GDM1 (cell line): ENCODE results near the gene SORBS2.

Experiments used
- DNase-seq: peaks from one replicate; lab custom pipeline; 2025; lab: John Stamatoyannopoulos, UW

The SORBS2 gene

GRCh38 chr4:185677637-185678314 lies 134.2 kb downstream of the SORBS2 start:
- DNase-seq = no peak

GRCh38 chr4:185672618-185673017 lies 139.4 kb downstream of the SORBS2 start:
- DNase-seq = no peak

DNA sequence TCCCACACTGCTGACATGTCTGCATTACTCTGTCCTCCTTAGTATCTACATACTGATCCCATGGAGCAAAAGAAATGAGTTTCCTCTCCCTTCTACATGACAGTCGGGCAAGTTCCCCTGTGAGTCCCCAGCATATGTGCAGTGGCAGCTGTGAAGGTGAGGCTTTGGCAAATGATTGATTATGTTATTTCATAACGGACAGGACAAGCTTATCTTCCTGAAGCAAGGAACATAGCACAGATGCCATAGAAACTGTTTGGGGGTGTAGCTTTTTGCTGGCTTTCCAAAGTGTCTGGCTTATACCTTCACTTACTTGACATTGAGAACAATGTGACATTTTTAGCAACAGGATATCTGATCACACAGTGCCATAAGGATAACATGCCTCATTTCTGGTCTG lies 139.8 kb downstream of the SORBS2 start:
- no peak for DNase-seq

GRCh38 chr4:185671496-185671895 lies 140.5 kb downstream of the SORBS2 start:
- no peak for DNase-seq

- DNase-seq = no peak
Measured at GRCh38 chr4:185671066-185671465, 140.9 kb downstream of the SORBS2 start.

GRCh38 chr4:185669288-185669687 lies 142.7 kb downstream of the SORBS2 start:
- DNase-seq = no peak

DNA sequence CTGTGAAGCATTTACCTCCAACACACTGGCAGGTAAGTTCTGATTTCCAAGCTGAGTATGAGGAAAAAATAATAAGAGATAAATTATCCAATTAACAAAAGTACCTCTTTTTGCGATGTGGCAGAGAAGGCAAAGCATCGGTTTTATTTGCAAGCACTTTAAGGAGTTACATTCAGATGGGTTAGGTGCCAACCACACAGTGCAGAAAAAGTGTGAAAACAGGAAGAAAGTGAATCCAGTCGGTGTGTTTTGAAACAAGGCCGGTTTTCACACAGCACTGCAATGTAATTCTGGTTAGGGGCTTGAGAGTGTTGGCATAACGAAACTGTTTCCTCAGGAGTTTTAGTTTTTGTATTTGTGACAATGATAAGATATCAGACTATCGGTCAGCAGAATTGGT lies 145.8 kb downstream of the SORBS2 start:
- no peak for DNase-seq

- DNase-seq = no peak
Measured at GRCh38 chr4:185665655-185666054, 146.3 kb downstream of the SORBS2 start.

DNA sequence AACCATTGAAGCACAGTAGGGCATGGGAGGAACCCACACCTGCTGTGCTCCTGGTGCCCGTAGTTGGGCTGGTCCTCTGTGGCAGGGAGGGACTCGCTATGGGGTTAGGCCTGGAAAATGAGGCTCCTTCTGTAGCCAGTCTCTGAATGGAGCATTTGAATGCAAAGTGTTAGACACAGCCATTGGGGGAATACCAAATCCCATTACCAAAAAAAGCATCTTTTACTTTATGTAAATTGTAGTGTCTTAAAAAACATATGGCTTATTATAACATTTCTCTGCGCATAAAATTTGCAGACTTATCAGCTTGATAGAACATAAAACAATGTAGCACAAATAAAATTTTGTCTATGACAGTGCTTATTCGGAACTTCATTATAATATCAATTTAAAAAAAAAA lies 147.5 kb downstream of the SORBS2 start:
- DNase-seq = no peak

GRCh38 chr4:185662030-185662778 lies 149.8 kb downstream of the SORBS2 start:
- no peak for DNase-seq

DNA sequence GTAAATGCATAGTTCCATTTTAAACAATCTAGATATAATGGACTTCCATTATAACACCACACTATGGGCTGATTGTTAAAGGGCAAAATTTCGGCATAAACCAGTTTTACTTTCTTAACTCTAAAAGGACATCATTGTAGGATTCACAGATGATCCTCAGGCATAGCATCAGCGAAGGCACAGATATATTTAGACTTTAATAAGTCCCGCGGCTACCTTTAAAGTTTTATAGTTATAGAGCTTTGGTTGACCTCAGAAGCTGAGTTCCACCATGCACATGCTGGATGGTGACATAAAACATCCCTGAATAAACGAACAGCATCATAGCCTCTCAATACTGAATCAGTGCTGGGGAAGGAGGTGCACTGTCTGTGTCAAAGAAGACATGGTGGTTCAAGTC lies 151.7 kb downstream of the SORBS2 start:
- no peak for DNase-seq

DNA sequence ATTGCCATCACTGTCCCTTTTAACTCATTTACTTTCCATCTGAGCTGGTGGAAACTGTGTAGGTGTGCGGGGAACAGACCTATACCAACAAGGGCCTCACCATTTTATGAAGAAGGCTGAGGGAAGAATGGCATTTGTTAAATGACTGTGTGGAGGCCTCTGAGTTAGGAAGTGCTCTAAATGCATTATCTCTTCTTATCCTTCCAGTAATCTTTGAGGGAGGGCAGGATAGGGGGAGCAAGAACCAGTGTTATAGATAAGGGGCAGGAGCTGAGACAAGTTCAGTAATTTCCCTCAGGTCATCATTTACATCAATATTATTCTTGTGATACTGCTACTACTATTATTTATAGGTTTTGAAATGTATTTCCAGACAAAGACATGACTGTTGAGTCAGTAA lies 154.3 kb downstream of the SORBS2 start:
- DNase-seq = no peak

- DNase-seq = no peak
Measured at GRCh38 chr4:185657183-185657582, 154.8 kb downstream of the SORBS2 start.

- DNase-seq = no peak
Measured at GRCh38 chr4:185656467-185656931, 155.5 kb downstream of the SORBS2 start.

- no peak for DNase-seq
Measured at GRCh38 chr4:185654965-185655554, 156.9 kb downstream of the SORBS2 start.

DNA sequence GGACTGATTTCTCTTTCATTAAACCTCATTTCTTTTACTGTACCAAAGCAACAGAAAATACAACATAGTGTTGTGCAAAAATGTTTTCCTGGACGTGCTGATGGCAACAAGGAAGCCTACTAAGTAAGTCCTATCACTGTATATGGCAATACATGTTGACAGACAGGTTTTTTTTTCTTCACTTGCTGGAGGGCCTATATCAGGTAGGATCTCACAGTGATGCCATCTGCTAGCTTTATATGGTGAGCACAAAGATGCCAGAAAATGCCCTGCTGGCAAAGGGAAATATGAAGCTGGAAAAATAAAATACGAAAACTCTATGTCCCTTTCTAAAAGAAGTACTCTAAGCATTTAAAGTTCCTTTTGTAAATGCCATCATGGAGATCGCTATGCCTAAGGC lies 157.7 kb downstream of the SORBS2 start:
- no peak for DNase-seq

- no peak for DNase-seq
Measured at GRCh38 chr4:185651851-185652250, 160.1 kb downstream of the SORBS2 start.

DNA sequence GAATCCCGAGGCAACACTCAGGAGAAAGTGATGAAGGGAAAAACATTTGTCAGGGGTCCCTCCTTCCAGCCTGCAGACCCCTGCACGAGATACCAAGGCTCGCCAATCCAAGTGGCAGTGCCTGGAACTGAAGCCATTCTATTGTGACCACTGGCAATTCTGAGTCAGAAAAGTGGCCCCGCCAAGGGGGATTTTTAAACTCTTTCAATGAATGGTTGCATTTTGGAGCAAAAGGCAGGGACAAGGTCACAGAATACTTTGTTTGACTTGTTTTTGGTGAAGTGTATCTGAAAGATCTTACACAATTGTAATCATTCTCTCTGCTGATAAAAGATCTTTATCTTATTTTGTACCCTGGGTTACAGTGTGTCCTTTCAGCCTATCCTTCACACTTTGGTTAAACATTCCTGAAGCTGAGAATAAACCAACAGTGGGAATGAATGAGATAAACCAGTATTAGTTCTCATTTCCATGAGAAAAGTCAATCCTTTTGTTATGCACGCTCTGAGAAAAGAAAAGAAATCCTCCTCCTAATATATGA lies 160.8 kb downstream of the SORBS2 start:
- DNase-seq = no peak

DNA sequence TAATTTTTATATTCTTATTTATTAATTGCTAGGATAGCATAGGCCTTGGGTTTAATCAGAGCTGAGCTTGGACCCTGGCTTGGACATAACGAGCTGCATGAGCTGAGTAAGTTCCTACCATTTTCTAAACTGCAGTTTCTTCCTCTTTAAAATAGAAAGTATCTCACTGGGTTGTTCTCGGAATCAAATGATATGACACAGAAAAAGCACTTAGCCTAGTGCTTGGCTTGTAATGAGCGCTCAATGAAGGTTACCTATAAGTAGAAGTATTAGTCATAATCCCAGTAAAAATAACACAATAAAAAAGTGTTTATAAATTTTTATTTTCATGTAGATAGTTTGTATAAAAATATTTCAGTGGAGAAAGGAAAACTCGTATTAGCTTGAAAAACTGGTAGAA lies 163.4 kb downstream of the SORBS2 start:
- no peak for DNase-seq

GRCh38 chr4:185645403-185645802 lies 166.6 kb downstream of the SORBS2 start:
- DNase-seq = no peak

DNA sequence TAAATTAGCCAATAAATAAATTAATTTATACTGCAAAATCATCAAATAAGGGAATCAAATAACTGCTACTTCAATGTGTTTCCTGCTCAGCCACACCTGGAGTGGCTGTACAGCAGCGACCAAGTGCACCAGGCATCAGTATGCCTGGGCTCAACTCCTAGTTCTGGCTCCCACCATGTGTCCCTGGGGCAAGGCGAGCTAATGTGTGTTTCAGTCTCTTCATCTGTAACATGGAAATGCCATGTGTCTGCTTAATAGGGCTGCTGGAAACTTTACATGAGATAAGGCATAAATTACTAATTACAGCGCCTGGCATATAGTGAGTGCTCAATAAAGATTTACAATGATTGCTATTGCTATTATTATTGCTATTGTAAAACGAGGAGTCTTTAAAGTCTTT lies 167.6 kb downstream of the SORBS2 start:
- DNase-seq = no peak

DNA sequence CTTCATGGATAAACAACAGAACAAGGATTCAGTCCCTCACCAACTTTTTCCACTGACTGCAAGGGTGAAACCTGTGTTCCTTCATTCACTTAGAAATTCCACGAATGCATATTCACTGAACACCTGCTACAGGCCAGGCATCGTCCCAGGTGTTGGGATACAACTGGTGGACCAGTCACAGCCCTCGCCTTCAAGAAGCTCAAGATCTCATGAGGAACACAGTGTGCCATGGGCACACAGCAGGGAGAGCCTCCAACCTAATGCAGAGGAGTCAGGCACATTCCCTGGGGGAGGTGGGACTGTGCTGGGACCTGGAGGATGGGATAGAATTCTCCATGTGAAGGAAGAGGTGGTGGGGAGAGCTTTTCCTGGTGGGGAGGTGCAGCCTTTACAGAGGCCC lies 169.1 kb downstream of the SORBS2 start:
- no peak for DNase-seq
